ENCODE results near the gene RPS18.

- no peak for TF ChIP-seq EZH2 (IDR thresholded peaks at IDR 0.05; ENCODE audit: insufficient read depth, poor library complexity, severe bottlenecking)
- no peak for TF ChIP-seq EZH2phosphoT487 (IDR thresholded peaks at IDR 0.05; ENCODE audit: insufficient read depth, low read depth)
Observed at GRCh38 chr6:33288921-33289783, 17.3 kb downstream of the RPS18 start, which contains the start of the genes PFDN6 and WDR46.
